AG04450 (cell line): ENCODE data around the gene MSLN. TPM values are rescaled to one million over a fixed set of nuclear protein-coding genes. Genes with fewer than 3 reads are reported as not detected.

Experiments used
- CTCF ChIA-PET: fragments of 300-600, 350-600 bp; formaldehyde crosslinking; extraction: SDS; loops from one replicate; lab custom pipeline; 2022; ENCODE audit warnings: antibody characterized with exemption, inconsistent platforms; lab: Charles Lee
- POLR2A ChIA-PET: fragments of 350-600 bp; formaldehyde crosslinking; extraction: SDS; loops from one replicate; lab custom pipeline; 2021; ENCODE audit warnings: antibody characterized with exemption, inconsistent platforms; lab: Yijun Ruan, JAX
- DNase-seq: peaks from one replicate; pipeline ENCODE4 v3.0.0-alpha.2; 2011; ENCODE audit warnings: low read depth, low spot score
- H3K27ac ChIP-seq: one replicate; pipeline ENCODE4 v1.5.1; 2012; ENCODE audit warnings: low read depth, low read length, control low read depth
- H3K27me3 ChIP-seq: one replicate; pipeline ENCODE4 v1.6.0; 2012; ENCODE audit warnings: low read length; ENCODE audit not compliant: control insufficient read depth, insufficient read depth
- H3K4me3 ChIP-seq: 2 replicates; pipeline ENCODE4 v1.5.1; 2011; ENCODE audit warnings: mild to moderate bottlenecking, low read depth, low read length, control low read depth
- H3K9me3 ChIP-seq: 2 replicates; pipeline ENCODE4 v1.5.1; 2012; ENCODE audit warnings: low read length; ENCODE audit not compliant: control insufficient read depth, insufficient read depth
- polyA plus RNA-seq: library from polyadenylated mRNA; depleted of rRNA; stranded (reverse); fragments of >200 nt; gene quantifications from 2 replicates; pipeline ENCODE4 v1.2.3, GENCODE V29; 2011; rRNA removed
- small RNA-seq: library from RNA; depleted of rRNA; stranded (forward); fragments of <200 nt; gene quantifications from one replicate; pipeline ENCODE3, GENCODE V24; 2012; ENCODE audit warnings: low read depth; ENCODE audit not compliant: insufficient read length
- TF ChIP-seq, protein P1 (sequence below): IDR thresholded peaks from 2 replicates; pipeline ENCODE4 v1.5.1; 2011; ENCODE audit warnings: low read depth, low read length, control low read depth, inconsistent platforms

MSLN gene
- polyA plus RNA-seq, 1 experiment: 0.11 TPM

DNA sequence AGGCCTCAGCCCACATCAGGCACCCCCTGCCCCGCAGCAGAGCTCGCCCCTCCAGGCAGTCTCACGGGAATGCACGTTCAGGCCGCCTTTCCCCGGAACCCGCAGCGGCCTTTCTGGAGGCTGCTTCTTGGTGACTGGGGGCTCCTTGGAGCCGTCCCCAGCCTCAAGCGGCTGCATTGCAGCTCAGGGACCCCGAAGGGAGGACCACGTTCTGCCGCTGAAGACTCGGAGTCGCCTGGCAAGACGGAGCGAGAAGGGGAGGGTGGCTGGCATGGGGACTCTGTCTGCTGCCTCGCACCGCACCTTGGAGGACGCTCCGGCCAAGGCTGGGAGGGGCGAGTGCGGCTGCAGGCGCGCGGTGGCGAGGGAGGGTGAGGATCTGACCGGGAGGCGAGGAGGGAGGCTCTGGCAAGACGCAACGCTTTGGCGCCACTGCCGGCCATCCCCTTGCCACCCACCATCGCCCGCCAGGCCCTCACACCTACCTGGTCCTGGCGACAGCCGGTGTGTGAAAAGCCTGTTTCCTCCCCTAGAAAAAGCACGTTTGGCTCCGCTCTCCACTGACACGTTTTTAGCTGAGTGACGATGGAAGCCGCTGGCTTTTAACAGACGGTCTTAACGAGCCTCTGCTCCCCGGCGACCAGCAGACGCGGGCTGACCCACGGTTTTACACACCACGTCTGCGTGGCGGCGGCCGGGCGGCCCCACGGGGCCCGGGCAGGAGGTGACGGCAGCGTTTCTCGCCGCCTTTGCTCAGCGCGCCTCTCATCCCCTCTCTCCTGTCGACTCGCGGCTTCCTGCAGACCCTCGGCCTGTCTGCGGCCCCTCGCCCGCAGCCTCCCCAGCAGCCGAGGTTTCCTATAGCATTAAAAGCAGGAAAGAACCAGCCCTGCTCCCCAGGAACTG lies 56.7 kb downstream of the MSLN start:
- ChIA-PET CTCF (no interaction called here), POLR2A (no interaction called here)
- H3K4me3 ChIP-seq: no peak overlapping the region
- no peak overlapping the region for H3K27ac ChIP-seq
- TF ChIP-seq, protein P1, sequence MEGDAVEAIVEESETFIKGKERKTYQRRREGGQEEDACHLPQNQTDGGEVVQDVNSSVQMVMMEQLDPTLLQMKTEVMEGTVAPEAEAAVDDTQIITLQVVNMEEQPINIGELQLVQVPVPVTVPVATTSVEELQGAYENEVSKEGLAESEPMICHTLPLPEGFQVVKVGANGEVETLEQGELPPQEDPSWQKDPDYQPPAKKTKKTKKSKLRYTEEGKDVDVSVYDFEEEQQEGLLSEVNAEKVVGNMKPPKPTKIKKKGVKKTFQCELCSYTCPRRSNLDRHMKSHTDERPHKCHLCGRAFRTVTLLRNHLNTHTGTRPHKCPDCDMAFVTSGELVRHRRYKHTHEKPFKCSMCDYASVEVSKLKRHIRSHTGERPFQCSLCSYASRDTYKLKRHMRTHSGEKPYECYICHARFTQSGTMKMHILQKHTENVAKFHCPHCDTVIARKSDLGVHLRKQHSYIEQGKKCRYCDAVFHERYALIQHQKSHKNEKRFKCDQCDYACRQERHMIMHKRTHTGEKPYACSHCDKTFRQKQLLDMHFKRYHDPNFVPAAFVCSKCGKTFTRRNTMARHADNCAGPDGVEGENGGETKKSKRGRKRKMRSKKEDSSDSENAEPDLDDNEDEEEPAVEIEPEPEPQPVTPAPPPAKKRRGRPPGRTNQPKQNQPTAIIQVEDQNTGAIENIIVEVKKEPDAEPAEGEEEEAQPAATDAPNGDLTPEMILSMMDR: no peak
- peaks cover 19% of the 10 kb centered on the region for H3K27me3 ChIP-seq
- peaks cover 9% of the 10 kb centered on the region; the same call in 1 of the 2 replicates for H3K9me3 ChIP-seq
- no peak for DNase-seq

DNA sequence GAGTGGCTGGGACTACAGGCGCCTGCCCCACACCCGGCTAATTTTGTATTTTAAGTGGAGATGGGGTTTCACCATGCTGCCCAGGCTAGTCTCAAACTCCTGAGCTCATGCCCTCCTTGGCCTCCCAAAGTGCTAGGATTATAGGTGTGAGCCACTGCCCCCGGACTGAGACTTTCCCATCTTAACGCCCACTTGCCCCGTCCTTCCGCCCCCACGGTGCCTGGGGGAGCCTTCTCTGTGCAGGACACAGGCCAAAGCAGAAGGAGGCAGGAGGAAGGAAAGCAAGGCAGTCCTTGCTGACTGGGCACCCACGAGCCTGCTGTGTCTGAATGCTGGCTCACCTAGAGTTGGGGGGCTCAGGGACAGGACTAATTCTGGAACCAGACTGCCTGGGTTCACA lies 57.6 kb downstream of the MSLN start:
- no peak for DNase-seq
- Histone ChIP-seq H3K4me3 (no peak overlapping the region), H3K9me3 (peaks cover 15% of the 10 kb centered on the region; the same call in 1 of the 2 replicates), H3K27me3 (peaks cover 18% of the 10 kb centered on the region), H3K27ac (no peak overlapping the region)
- CTCF ChIA-PET: no interaction called here
- POLR2A ChIA-PET: no interaction called here
- TF ChIP-seq, protein P1: no peak

Small RNAs within 50 kb of the gene (small RNA-seq; reads per million reads assigned to genes)
- not detected for gene MIR662

Other genes with a start within 250 kb of the MSLN start
- gene CAPN15, start 233.0 kb upstream of the MSLN start, polyA plus RNA-seq: 7.5 and 8.6 TPM in 2 replicates
- not detected in 2 replicates for gene PRR35, start 200.3 kb upstream of the MSLN start, polyA plus RNA-seq
- gene NHLRC4, start 193.7 kb upstream of the MSLN start, polyA plus RNA-seq: 0.45 and 0.88 TPM in 2 replicates
- 12.1 and 17.6 TPM in 2 replicates for gene PIGQ, start 190.8 kb upstream of the MSLN start, polyA plus RNA-seq
- 4.2 and 6.1 TPM in 2 replicates for gene RAB40C, start 170.7 kb upstream of the MSLN start, polyA plus RNA-seq
- gene WFIKKN1, start 129.7 kb upstream of the MSLN start, polyA plus RNA-seq: not detected in 2 replicates
- 58.3 and 69.5 TPM in 2 replicates for gene METTL26, start 124.4 kb upstream of the MSLN start, polyA plus RNA-seq
- 6.7 and 10.8 TPM in 2 replicates for gene MCRIP2, start 118.9 kb upstream of the MSLN start, polyA plus RNA-seq
- 2.1 and 2.5 TPM in 2 replicates for gene WDR90, start 111.4 kb upstream of the MSLN start, polyA plus RNA-seq
- gene RHOT2, start 92.6 kb upstream of the MSLN start, polyA plus RNA-seq: 38.0 and 53.3 TPM in 2 replicates
- 1.5 and 1.7 TPM in 2 replicates for gene RHBDL1, start 85.1 kb upstream of the MSLN start, polyA plus RNA-seq
- gene STUB1, start 80.3 kb upstream of the MSLN start, polyA plus RNA-seq: 88.8 and 109 TPM in 2 replicates
- 33.1 and 51.4 TPM in 2 replicates for gene JMJD8, start 76.4 kb upstream of the MSLN start, polyA plus RNA-seq
- 2.0 and 3.6 TPM in 2 replicates for gene WDR24, start 70.3 kb upstream of the MSLN start, polyA plus RNA-seq
- gene FBXL16, start 54.9 kb upstream of the MSLN start, polyA plus RNA-seq: 0.11 and 0.22 TPM in 2 replicates
- 20.0 and 23.9 TPM in 2 replicates for gene METRN, start 45.6 kb upstream of the MSLN start, polyA plus RNA-seq
- 5.3 and 6.7 TPM in 2 replicates for gene ANTKMT, start 39.6 kb upstream of the MSLN start, polyA plus RNA-seq
- gene CCDC78, start 34.3 kb upstream of the MSLN start, polyA plus RNA-seq: 1.1 and 1.5 TPM in 2 replicates
- 4.2 and 5.5 TPM in 2 replicates for gene HAGHL, start 33.6 kb upstream of the MSLN start, polyA plus RNA-seq
- 14.4 and 17.6 TPM in 2 replicates for gene CIAO3, start 19.7 kb upstream of the MSLN start, polyA plus RNA-seq
- 9.2 and 13.5 TPM in 2 replicates for gene RPUSD1, start 27.6 kb downstream of the MSLN start, polyA plus RNA-seq
- 1.1 and 2.1 TPM in 2 replicates for gene CHTF18, start 27.9 kb downstream of the MSLN start, polyA plus RNA-seq
- gene GNG13, start 40.0 kb downstream of the MSLN start, polyA plus RNA-seq: not detected in 2 replicates
- gene LMF1, start 210.2 kb downstream of the MSLN start, polyA plus RNA-seq: 11.8 and 15.1 TPM in 2 replicates
- gene SOX8, start 221.0 kb downstream of the MSLN start, polyA plus RNA-seq: 0.04 TPM in 1 of 2 replicates, not detected in the other